CD4-positive, alpha-beta T cell (primary cell): Measurements from ENCODE around the gene ATP6V1G3. TPM values are rescaled to one million over a fixed set of nuclear protein-coding genes. Genes with fewer than 3 reads are reported as not detected.
"Not testable (repeated sequence)": the region's sequence is repeated elsewhere in the genome, so short reads cannot be mapped to it uniquely, and the experiment has no call there.

Experiments
- ATAC-seq: fragments of 200-7000 bp; cut with Tn5 transposase; one replicate; pipeline ENCODE4 v1.10.0; 2022; ENCODE audit warnings: mild to moderate bottlenecking; ENCODE audit not compliant: poor library complexity
- CTCF ChIA-PET: fragments of 350-600 bp; sonication (Branson Sonifier 250); formaldehyde crosslinking; loops from one replicate; lab custom pipeline; 2021; ENCODE audit warnings: antibody characterized with exemption, inconsistent platforms; lab: Charles Lee
- POLR2A ChIA-PET: fragments of 350-600 bp; sonication (Branson Sonifier 250); formaldehyde crosslinking; loops from one replicate; lab custom pipeline; 2021; ENCODE audit warnings: antibody characterized with exemption, inconsistent platforms; lab: Charles Lee
- DNase-seq, 14 experiments: peaks; one replicate each; pipeline ENCODE4 v3.0.0-alpha.2; 2013 to 2020; ENCODE audit warnings: mixed read lengths in 2 of 14
- H3K27ac ChIP-seq, 2 donors: one replicate each; pipeline versions ENCODE4 v1.5.1 to v1.7.0; 2013; ENCODE audit warnings: low read length in 2 of 2, low read depth in 1 of 2, mild to moderate bottlenecking in 1 of 2
- H3K27me3 ChIP-seq, 2 experiments: 1 replicate in 1 of 2; 2 replicates in 1 of 2; pipeline versions ENCODE4 v1.6.1 to v1.7.0; 2013; ENCODE audit warnings: low read length in 2 of 2, control low read depth in 1 of 2, mild to moderate bottlenecking in 1 of 2, moderate library complexity in 1 of 2; ENCODE audit not compliant: insufficient read depth in 2 of 2, control insufficient read depth in 1 of 2
- H3K36me3 ChIP-seq: one replicate; pipeline ENCODE4 v1.6.1; 2013; ENCODE audit warnings: low read length, control low read depth; ENCODE audit not compliant: insufficient read depth
- H3K4me1 ChIP-seq: one replicate; pipeline ENCODE4 v1.6.1; 2013; ENCODE audit warnings: low read length, control low read depth; ENCODE audit not compliant: insufficient read depth
- H3K4me3 ChIP-seq: one replicate; pipeline ENCODE4 v1.5.1; 2013; ENCODE audit warnings: mild to moderate bottlenecking, low read length, moderate library complexity
- H3K9me3 ChIP-seq, 2 experiments: 1 replicate in 1 of 2; 2 replicates in 1 of 2; pipeline versions ENCODE4 v1.6.1 to v1.7.0; 2013; ENCODE audit warnings: low read length in 2 of 2, mild to moderate bottlenecking in 2 of 2, control low read depth in 1 of 2, moderate library complexity in 1 of 2; ENCODE audit not compliant: control insufficient read depth in 1 of 2, insufficient read depth in 1 of 2
- H3K27ac Mint-ChIP-seq: one replicate; pipeline ENCODE4 v1.8.0; 2020; ENCODE audit warnings: mixed read lengths
- H3K27me3 Mint-ChIP-seq: one replicate; pipeline ENCODE4 v1.8.0; 2021; ENCODE audit warnings: mixed read lengths
- H3K36me3 Mint-ChIP-seq: one replicate; pipeline ENCODE4 v1.8.0; 2021; ENCODE audit warnings: low read depth, mixed read lengths
- H3K4me1 Mint-ChIP-seq: one replicate; pipeline ENCODE4 v1.8.0; 2021; ENCODE audit warnings: low read depth, mixed read lengths
- H3K4me3 Mint-ChIP-seq: one replicate; pipeline ENCODE4 v1.8.0; 2020; ENCODE audit warnings: mild to moderate bottlenecking, mixed read lengths
- H3K9me3 Mint-ChIP-seq: one replicate; pipeline ENCODE4 v1.8.0; 2020; ENCODE audit warnings: mixed read lengths
- CTCF ChIP-seq: fragments of 200-600 bp; IDR thresholded peaks from one replicate; pipeline ENCODE4 v1.8.0; 2022; ENCODE audit warnings: antibody characterized with exemption, mild to moderate bottlenecking
- intact Hi-C, 2 experiments: fragments of 100-400 bp; cut with DNase I in 1 of 2; cut with micrococcal nuclease in 1 of 2; formaldehyde crosslinking; loops; one replicate each; pipeline versions ENCODE4 v1.15.1 to v1.9.0; 2023 to 2025; cut with DNase I, micrococcal nuclease
- total RNA-seq, 174 experiments: library from RNA in 2 of 174; stranded (reverse) in 2 of 174; gene quantifications; one replicate each; pipeline ENCODE4 v1.2.3 and lab custom pipeline; 2021 to 2026

The ATP6V1G3 gene
- total RNA-seq, 2 experiments from 2014 or later, result not detected

DNA sequence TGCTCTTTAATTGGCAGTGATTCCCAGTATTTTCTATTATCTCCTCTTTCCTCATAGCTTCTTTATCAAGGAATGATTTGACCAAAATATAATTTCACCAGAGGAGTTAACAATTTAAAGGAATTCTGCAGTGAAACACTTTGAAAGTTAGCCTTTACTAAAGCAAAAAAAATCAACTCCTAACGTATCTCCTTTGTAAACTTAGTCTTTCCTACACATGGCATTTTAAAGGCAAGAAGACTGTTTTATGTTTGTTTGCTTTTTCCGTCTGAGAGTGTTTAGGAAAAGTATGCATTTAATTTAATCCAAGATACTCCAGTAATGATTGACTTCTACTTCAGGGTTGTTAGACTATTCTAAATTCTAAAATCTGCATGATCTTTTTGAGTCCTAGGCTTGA, 15.9 kb downstream of the ATP6V1G3 start:
- no peak for TF ChIP-seq CTCF
- H3K4me1 Mint-ChIP-seq, result peaks cover 81% of the 10 kb centered on the region
- intact Hi-C loops, result loop anchor here (5.0 to 10.0 kb wide), 4 partner anchors 33 to 360 kb away; partner anchors contain the start of gene PTPRC (in 1 of the 2)
- CTCF ChIA-PET, result interaction anchor here (1.2 to 1.4 kb wide), 2 partner anchors 36 to 175 kb away, joined by 3 read pairs; no protein-coding TSS in a partner anchor
- Histone ChIP-seq H3K4me1 (peaks cover 16% of the 10 kb centered on the region), H3K9me3 (no peaks in the 10 kb centered on the region), H3K4me3 (peak overlapping the region; percentile 46), H3K36me3 (no peaks in the 10 kb centered on the region), H3K27ac (peak overlapping the region; percentile 59 to 60), H3K27me3 (no peaks in the 10 kb centered on the region)
- no peaks in the 10 kb centered on the region for H3K9me3 Mint-ChIP-seq
- H3K4me3 Mint-ChIP-seq, result peak overlapping the region; percentile 89
- ATAC-seq, result no peak
- H3K27ac Mint-ChIP-seq, result peak overlapping the region; percentile 93
- H3K27me3 Mint-ChIP-seq, result no peaks in the 10 kb centered on the region
- no peak for DNase-seq
- no peaks in the 10 kb centered on the region for H3K36me3 Mint-ChIP-seq
- POLR2A ChIA-PET, result interaction anchor here (1.0 to 3.7 kb wide), 8 partner anchors 32 to 162 kb away, joined by 3 to 23 read pairs (median 5); no protein-coding TSS in a partner anchor

- H3K27me3 Mint-ChIP-seq, ATAC-seq, H3K9me3 Mint-ChIP-seq, H3K36me3 ChIP-seq, H3K9me3 ChIP-seq, H3K36me3 Mint-ChIP-seq, H3K27me3 ChIP-seq: not testable (repeated sequence)
- H3K27ac Mint-ChIP-seq, result peak overlapping the region; percentile 93
- H3K4me1 ChIP-seq, result peaks cover 18% of the 10 kb centered on the region
- peak in 10 of 14 experiments; percentile 8 to 53 (median 28) for DNase-seq
- ChIA-PET CTCF (interaction anchor here (1.4 kb wide), 1 partner anchor 36 kb away, joined by 3 read pairs; no protein-coding TSS in a partner anchor), POLR2A (interaction anchor here (1.5 to 3.7 kb wide), 8 partner anchors 33 to 158 kb away, joined by 4 to 23 read pairs (median 8); no protein-coding TSS in a partner anchor)
- H3K4me1 Mint-ChIP-seq, result peaks cover 83% of the 10 kb centered on the region
- H3K27ac ChIP-seq, result peak overlapping the region; percentile 59 to 60
- peak overlapping the region; percentile 46 for H3K4me3 ChIP-seq
- H3K4me3 Mint-ChIP-seq, result peak overlapping the region; percentile 89
- intact Hi-C loops, result loop anchor here (5.0 to 10.0 kb wide), 4 partner anchors 33 to 359 kb away; partner anchors contain the start of gene PTPRC (in 1 of the 2)
These were observed 16.4 kb downstream of the ATP6V1G3 start for GRCh38 chr1:198524127-198524526.

GRCh38 chr1:198523182-198523950, 17.1 kb downstream of the ATP6V1G3 start:
- Histone ChIP-seq H3K36me3 (no peaks in the 10 kb centered on the region), H3K9me3 (no peaks in the 10 kb centered on the region), H3K27ac (peak overlapping the region; percentile 59 to 60), H3K27me3 (no peaks in the 10 kb centered on the region), H3K4me3 (peak overlapping the region; percentile 46), H3K4me1 (peaks cover 20% of the 10 kb centered on the region)
- intact Hi-C loops, result loop anchor here (1.0 to 10.0 kb wide), 7 partner anchors 34 to 359 kb away; partner anchors contain the start of gene PTPRC (in 1 of the 2)
- Mint-ChIP-seq H3K27ac (peak overlapping the region; percentile 93), H3K4me1 (peaks cover 91% of the 10 kb centered on the region), H3K9me3 (no peaks in the 10 kb centered on the region), H3K27me3 (no peaks in the 10 kb centered on the region), H3K4me3 (peak overlapping the region; percentile 89), H3K36me3 (no peaks in the 10 kb centered on the region)
- CTCF ChIA-PET, result interaction anchor here (0.6 to 1.5 kb wide), 7 partner anchors 16 to 621 kb away, joined by 3 to 12 read pairs (median 3); partner anchors contain the start of gene C1orf53
- ATAC-seq (peak; percentile 63), DNase-seq (peak in 4 of 14 experiments; percentile 22 to 78 (median 76))
- TF ChIP-seq CTCF, result peak; percentile 59
- POLR2A ChIA-PET, result interaction anchor here (0.6 to 2.8 kb wide), 18 partner anchors 14 to 178 kb away, joined by 3 to 39 read pairs (median 9); partner anchors contain the start of gene PTPRC
